Sigmoid colon (tissue), 4 donors: ENCODE measurements around the gene CTSD.

Experiments
- CTCF ChIP-seq, 4 experiments: fragments of 450-650 bp in 3 of 4; fragments of 200-600 bp in 1 of 4; IDR thresholded peaks; one replicate each; pipeline ENCODE4 v1.5.1; 2016 to 2019; ENCODE audit warnings: antibody characterized with exemption in 4 of 4, mild to moderate bottlenecking in 3 of 4, moderate library complexity in 2 of 4
- EP300 ChIP-seq, 4 donors: sonication (generic); formaldehyde crosslinking; IDR thresholded peaks; one replicate each; pipeline ENCODE4 v1.6.1; 2017; ENCODE audit warnings: antibody characterized with exemption in 4 of 4
- POLR2A ChIP-seq, 2 donors: fragments of 450-650 bp; IDR thresholded peaks; one replicate each; pipeline ENCODE4 v1.6.1; 2016; ENCODE audit warnings: antibody characterized with exemption in 2 of 2, mild to moderate bottlenecking in 2 of 2, moderate library complexity in 2 of 2
- POLR2AphosphoS5 ChIP-seq, 4 donors: sonication (generic); formaldehyde crosslinking; IDR thresholded peaks; one replicate each; pipeline ENCODE4 v1.6.1; 2017; ENCODE audit warnings: antibody characterized with exemption in 4 of 4

- TF ChIP-seq POLR2A (IDR thresholded peaks at IDR 0.05), result no peak
- TF ChIP-seq CTCF (IDR thresholded peaks at IDR 0.05), result no peak
- TF ChIP-seq POLR2AphosphoS5 (IDR thresholded peaks at IDR 0.05), result no peak
- no peak for TF ChIP-seq EP300 (IDR thresholded peaks at IDR 0.05)
These were observed 3.1 kb upstream of the CTSD start for GRCh38 chr11:1766719-1767398.
